NCI-H1436 (cell line): ENCODE results near the gene ANO4.

Experiments used
- DNase-seq: peaks from one replicate; lab custom pipeline; 2025; lab: John Stamatoyannopoulos, UW

ANO4 gene

DNA sequence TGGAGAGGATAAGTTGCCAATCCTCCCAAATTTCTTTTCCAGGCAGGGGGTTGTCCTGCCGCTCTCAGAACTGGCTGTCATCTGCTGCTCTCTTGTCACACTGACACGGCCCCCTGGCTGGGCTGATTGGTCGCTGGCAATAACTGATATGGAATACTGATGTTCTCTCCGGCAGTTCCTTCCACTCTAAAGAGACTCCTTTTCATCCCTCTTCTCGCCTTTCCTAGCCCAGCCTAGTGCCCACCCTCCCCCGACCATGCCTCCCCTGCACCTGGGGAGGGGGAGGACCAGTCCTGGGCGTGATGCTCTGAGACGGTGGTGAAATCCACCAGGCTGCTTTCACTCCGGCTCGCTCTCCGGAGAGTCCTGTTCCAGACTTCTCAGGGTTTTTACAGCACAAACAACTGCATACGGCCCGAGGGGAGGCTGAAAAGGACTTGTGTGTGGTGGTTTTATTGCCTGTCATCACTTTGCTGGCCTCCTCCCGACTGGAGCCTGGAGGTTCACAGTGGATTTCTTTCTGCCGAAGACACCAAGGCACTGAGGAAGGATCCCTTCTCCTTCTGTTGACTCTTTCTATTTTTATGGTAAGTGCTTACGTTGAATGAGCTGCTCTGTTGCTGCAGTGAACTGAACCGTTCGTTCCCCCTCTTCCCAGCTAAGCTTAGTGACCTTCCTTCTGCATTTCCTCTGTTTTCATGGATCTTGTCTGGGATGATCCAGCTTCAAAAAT, at the start of gene ANO4:
TSS of gene ANO4 (plus strand) at position 336 of the 733 bp plus-strand sequence. CDS start 107,010 bp downstream, outside the sequence.
- no peak for DNase-seq

GRCh38 chr12:100745378-100746071, 49.1 kb upstream of the ANO4 start:
- no peak for DNase-seq

DNA sequence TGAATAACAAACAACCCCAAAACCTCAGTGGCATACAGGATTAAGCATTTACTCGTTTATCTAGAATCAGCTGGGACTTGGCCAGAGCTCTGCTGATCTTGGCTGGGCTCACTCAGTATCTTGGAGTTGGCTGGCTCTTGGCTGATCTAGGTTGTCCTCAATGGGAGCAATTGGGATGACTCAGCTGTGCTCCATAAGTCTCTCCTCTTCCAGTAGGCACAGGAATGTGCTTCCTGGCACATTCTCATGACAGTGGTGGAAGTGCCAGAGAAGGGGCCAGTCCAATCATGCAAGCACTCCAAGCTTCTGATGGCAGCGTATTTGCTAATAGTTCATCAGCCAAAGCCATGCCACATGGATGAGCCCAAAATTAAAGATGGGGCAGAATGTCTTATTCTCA, 41.7 kb upstream of the ANO4 start:
- no peak for DNase-seq

- DNase-seq, result peak; percentile 43
These were observed 40.7 kb upstream of the ANO4 start for GRCh38 chr12:100753837-100754236.

DNA sequence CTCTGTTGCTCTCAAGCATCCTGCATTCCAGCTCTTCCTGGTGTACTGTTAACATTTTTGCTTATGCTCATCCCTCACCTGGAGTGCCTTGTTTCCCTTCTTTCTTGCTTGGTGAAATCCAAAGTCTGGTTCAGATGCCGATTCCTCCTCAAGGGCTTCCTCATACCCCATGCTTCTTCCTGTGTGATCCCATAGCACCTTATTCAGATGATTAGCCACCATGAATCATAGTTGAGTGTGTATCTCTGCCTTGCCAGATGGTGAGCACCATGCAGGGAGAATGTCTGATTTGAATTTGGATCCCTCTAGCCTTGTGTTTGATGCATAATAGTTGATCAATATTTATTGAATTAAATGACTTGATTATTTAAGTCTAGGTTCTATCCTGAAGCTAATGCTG, 39.4 kb upstream of the ANO4 start:
- no peak for DNase-seq

DNA sequence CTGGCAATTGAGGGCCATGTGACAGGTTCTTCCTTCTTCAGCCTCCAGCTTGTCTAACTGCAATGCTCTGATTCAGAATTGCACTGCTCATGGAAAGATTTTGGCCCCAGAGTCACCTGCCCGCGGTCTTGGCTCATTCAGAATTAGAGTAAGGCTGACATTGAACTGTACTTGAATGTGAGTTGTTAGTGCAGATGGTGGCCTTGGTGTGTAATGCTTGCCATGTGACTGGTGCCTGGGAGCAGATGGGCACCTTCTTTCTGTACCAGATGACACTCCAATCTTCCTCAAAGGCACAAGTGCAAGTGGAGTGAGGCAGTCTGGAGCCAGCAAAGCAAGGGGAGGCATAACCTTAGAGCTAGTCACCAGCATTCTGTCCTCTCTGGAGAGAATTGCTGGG, 36.5 kb upstream of the ANO4 start:
- no peak for DNase-seq

GRCh38 chr12:100767371-100767770, 27.2 kb upstream of the ANO4 start:
- DNase-seq, result no peak

GRCh38 chr12:100767950-100768349, 26.6 kb upstream of the ANO4 start:
- no peak for DNase-seq

- no peak for DNase-seq
These were observed 15.5 kb upstream of the ANO4 start for GRCh38 chr12:100778967-100779590.

DNA sequence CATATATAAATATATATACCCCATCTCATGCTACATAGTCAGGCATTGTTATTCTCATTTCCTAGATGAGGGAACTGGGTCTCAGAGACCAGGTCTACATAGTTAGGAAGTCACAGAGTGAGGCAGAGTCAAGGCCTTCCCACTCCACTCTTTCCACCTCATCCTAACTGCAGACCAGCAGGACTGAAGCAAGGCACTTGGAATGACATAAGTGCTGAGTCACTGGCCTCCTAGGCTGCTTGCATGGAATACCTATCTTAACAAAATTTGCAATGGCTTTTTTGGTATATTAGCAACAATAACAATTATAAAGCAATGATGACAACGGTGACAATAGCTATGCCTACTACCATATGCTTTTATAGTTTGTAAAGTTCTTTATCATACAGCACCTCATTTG, 5.4 kb upstream of the ANO4 start:
- DNase-seq, result no peak

DNA sequence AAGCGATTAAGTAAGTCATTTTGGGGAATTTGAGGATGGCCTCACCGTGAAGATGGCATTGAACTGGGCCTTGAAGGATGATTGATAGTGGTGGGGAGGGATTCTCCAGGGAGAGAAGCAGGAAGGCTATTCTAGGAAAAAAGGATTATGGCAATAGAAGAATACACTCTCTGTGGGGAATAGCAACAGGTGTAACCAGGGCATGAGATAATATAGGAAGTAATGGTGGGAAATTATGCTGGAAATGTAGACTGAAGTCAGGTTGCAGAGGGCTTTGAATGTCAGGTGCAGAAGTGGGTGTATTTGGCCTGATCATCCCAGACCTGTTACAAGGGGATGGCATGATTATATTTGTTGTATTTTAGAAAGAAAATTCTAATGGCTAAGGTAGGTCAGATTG, 4.6 kb upstream of the ANO4 start:
- DNase-seq, result no peak

DNA sequence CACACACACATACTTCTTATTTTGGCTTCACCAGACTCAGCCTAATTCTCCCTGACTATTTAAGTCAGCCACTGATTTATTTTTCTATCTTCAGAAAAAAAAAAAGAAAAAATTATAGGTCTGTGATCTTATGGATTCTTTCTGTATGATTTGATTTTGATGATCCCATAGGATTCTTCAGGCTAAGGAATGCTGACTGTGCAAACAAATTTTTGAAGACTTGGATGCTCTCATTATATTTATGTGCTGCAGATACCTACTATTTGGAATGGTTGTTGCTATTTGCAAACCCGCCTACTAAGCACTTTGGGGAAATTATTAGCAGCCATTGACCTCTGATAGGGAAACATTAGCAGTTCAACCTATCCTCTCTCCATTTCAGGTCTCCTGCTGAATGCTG, 4.0 kb upstream of the ANO4 start:
- DNase-seq, result no peak

DNA sequence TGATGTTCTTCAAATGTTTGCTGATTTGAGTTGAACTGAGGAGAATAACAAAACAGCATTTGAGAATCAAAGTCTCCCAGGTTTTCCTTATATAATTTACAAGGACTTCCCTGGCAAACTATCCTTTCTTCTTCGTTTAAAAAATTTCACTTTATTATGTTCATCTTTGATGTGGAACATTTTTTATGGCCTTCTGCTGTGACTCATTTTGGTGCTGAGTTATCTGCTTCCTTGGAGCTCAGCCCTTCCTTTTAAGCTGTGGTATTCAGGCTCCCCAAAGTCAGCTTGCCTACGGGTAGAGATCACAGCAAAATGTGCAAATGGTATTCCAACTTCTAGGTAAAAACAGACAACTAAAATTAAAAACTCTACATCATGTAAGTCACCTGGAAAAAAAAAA, 1.4 kb upstream of the ANO4 start:
- no peak for DNase-seq

- no peak for DNase-seq
These were observed 711 bp downstream of the ANO4 start for GRCh38 chr12:100795174-100795799.

DNA sequence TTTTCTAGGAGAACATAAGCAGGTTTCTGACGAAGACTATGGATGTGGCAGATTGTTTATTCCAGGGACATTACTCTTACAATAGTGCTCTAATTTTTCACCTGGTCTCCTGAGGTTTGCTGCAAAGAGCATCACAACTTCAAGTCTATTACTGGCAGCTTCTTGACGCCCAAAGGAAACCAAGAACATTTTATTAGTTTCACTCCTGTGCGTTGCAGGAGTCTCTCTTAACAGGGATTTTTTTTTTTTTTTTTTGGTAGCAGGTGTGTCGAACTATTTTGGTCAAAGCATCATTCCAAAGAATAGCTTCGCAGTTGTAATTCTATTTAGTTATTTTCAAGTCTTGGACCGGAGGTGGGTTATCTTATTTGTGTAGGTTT, 1.2 kb downstream of the ANO4 start:
- DNase-seq, result no peak

DNA sequence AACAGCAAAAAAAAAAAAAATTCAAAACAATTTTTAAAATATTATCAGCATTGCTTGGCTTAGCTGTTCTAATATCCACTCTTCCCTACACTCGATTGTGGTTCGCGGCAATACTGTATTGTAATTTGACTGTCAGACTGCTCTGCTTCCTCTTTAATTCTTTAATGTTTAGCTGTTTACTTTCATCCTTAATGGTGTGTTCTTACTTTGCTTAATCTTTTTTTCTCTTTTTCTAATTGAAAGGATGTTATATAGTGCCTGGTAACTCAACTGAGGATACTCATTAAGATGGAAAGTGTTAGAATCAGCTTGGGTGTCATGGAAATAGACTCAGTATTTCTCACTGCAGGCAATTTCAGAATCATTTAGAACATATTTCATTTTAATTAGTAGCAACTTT, 2.0 kb downstream of the ANO4 start:
- DNase-seq, result no peak

DNA sequence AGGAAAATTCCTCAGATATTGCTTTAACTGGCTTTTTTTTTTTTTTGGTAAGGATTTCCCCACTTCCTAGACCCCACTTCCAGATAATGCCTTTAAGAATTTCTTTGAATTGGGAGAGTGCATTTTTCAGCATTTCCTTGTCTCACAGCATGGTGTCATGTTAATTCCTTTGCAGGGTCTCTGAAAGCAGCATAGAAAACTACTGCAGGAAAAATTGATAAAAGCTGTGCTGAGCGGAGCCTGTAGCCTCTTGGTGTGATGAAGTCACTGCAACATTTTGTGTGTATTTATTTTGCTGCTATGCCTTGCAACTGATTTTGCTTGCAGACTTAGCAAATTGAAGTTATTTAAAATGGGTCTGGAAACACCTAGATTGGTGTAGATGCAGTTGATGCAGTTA, 2.7 kb downstream of the ANO4 start:
- no peak for DNase-seq

GRCh38 chr12:100797786-100798185, 3.2 kb downstream of the ANO4 start:
- DNase-seq, result no peak

DNA sequence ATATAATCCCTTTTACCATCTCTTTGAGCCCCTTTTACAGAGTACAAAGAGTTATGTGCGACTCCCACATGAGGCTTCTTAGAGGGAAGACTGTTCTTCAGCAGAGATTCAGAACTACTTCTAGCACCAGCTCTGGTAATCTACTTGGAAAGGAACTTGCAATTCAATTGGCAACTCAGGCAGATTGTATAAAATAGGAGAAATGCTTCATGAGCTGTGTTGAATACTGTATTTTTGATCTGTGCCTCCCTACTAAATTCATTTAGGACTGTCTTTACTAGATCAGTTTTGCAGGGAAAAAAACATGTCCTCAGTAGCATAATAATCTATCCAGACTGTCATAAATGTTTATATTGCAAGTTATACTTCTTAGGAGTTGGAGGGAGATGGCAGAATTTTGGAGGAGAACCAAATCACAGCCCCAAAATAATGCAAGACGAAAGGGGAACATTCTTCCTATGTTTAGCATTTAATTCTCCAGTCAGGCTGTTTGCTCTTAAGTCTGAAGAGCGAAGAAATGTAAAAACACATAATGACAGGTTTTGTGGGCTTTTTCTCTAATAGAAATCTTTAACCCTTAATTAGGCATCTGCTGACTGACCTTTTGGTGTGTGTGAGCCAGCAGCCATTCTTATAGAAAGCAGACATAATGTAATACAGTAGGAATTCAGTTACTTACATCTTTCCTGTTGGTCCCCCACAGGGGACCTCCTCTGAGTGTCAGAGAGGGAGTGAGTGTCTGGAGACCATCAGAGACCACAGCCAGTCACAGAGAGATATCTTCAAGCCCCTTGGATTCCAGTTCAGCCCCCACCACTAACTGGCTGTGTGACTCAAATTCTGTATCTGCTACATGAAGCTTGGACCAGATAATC, 3.9 kb downstream of the ANO4 start:
- no peak for DNase-seq

GRCh38 chr12:100799770-100800169, 5.2 kb downstream of the ANO4 start:
- DNase-seq, result no peak

GRCh38 chr12:100800723-100801122, 6.1 kb downstream of the ANO4 start:
- DNase-seq, result no peak

- no peak for DNase-seq
These were observed 6.7 kb downstream of the ANO4 start for GRCh38 chr12:100801320-100801719.
